ENCODE results near the gene TMEM248.
"Not testable (repeated sequence)": the region's sequence is repeated elsewhere in the genome, so short reads cannot be mapped to it uniquely, and the experiment has no call there.

TMEM248 gene

DNA sequence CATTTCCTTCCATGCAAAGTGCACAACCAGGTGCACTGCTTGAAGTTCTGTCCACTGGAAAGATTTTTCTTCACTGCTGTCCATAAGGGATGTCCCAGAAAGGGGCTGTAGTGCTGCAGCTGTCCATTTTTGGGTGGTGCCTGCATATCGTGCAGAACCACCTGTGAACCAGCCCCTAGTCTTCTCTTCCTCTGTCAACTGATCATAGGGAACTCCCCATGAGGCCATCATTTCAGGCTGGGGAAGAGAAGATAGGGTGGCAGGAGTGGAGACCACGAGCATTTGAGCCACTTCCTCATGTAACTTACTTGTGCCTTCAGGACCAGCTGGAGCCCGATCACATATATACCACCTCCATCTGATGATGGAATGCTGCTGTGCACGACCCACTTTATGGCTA is 12.4 kb upstream of the TMEM248 start:
- not testable (repeated sequence) for DNase-seq (ENCODE audit: low read depth in 2 of 3, low spot score in 1 of 3)

DNA sequence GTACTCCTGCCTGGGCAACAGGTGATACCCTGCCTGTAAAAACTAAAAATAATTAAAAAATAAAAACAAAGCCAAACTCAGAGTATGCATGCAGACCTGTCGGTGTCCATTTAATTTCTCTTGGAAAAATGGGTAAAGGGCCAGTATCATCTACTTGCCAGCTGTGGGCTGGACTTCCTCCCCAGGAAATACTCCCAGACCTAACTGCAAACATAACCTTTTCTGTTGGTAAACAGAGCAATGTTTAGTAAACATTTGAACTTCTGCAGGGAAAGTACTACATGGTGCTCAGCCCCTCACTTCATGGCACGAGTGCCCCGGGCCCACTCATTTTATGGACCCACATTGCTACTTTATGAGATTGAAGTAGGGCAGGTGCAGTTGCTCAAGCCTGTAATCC is 10.2 kb upstream of the TMEM248 start:
- DNase-seq (ENCODE audit: low read depth in 2 of 3, low spot score in 1 of 3) = no peak

- not testable (repeated sequence) for DNase-seq (ENCODE audit: low read depth in 2 of 3, low spot score in 1 of 3)
Measured at GRCh38 chr7:66911191-66911590, 9.8 kb upstream of the TMEM248 start.

DNA sequence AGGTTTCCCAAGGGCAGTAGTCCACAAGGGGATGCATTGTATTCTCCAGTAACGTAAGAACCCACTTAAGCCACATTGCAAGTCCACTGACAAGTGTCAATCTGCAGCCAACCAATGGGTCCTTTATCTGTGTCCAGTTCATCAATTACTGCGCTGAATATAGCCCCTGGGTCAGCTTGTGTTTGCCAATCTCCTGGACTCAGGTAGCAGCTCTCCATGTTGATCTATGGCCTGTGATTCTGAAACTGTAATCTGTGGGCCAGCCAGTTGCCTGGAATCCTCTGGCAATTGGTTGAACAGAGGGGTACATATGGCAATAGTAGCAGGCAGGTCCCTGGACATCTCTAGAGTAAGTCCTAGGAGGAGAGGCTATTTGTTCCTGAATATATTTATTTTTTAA is 8.8 kb upstream of the TMEM248 start:
- no peak for DNase-seq (ENCODE audit: low read depth in 2 of 3, low spot score in 1 of 3)

DNA sequence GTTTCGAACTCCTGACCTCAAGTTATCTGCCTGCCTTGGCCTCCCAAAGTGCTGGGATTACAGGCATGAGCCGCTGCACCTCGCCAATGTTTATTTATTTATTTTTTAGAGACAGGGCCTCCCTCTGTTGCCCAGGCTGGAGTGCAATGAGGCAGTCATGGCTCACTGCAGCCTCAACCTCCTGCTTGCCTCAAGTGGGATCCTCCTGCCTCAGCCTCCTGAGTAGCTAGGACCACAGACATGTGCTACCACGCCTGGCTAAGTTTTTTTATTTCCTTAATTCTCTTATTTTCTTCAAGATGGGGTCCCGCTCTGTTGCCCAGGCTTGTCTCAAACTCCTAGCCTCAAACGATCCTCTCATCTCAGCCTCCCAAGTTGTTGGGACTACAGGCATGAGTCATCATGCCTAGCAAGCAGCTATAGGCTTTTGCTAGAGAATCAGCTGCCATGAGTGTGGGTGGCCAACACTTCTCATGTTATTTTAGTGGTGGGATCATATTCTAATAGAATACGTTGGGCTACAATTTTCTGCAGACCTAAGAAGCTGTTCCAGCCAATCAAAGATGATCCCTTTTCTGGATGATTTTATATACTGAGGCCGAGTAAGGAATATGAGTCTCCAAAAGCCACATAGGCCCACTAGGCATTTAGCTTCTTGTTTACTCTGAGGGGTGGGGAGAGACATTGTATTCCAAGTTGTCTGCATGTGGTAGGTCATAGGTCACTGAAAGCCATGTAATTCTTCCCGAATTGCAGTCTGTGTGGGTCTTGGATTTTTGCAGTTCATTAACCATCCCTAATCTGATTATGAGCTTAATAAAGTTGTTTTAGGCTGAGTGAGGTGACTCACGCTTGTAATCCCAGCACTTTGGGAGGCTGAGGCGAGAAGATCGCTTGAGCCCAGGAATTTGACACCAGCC is 7.6 kb upstream of the TMEM248 start:
- no peak for DNase-seq (ENCODE audit: low read depth in 2 of 3, low spot score in 1 of 3)

DNA sequence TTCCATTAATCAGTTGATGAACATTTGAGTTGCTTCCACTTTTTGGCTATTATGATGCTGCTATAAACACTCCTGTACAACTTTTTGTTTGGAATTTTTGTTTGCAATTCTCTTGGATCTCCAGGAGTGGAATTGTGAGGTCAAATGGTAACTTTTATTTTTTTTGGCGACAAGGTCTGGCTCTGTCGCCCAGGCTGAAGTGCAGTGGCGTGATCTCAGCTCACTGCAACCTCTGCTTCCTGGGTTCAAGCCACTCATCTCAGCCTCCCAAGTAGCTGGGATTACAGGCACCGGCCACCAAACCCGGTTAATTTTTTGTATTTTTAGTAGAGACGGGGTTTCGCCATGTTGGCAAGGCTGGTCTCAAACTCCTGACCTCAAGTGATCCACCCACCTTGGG is 3.1 kb upstream of the TMEM248 start:
- not testable (repeated sequence) for DNase-seq (ENCODE audit: low read depth in 2 of 3, low spot score in 1 of 3)

GRCh38 chr7:66919304-66919703 is 1.7 kb upstream of the TMEM248 start:
- no peak for DNase-seq (ENCODE audit: low read depth in 2 of 3, low spot score in 1 of 3)

DNA sequence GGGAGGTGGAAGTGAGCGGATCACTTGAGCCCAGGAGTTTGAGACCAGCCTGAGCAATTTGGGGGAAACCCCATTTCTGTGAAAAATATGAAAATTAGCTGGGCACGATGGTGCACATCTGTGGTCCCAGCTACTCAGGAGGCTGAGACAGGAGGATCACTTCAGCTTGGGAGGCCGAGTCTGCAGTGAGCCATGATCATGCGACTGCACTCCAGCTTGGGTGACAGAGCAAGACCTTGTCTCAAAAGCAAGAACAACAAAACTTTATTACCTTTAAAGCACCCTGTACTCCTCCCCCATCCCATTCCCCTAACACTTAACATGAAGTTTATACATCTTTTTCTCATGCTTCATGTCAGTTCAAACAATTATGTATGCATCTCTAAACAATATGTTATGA is 1.3 kb upstream of the TMEM248 start:
- DNase-seq (ENCODE audit: low read depth in 2 of 3, low spot score in 1 of 3) = no peak

- no peak for DNase-seq (ENCODE audit: low read depth in 2 of 3, low spot score in 1 of 3)
Measured at GRCh38 chr7:66920256-66920655, 769 bp upstream of the TMEM248 start.

- no peak for DNase-seq (ENCODE audit: low read depth in 2 of 3, low spot score in 1 of 3)
Measured at GRCh38 chr7:66921396-66921917, 432 bp downstream of the TMEM248 start.

DNA sequence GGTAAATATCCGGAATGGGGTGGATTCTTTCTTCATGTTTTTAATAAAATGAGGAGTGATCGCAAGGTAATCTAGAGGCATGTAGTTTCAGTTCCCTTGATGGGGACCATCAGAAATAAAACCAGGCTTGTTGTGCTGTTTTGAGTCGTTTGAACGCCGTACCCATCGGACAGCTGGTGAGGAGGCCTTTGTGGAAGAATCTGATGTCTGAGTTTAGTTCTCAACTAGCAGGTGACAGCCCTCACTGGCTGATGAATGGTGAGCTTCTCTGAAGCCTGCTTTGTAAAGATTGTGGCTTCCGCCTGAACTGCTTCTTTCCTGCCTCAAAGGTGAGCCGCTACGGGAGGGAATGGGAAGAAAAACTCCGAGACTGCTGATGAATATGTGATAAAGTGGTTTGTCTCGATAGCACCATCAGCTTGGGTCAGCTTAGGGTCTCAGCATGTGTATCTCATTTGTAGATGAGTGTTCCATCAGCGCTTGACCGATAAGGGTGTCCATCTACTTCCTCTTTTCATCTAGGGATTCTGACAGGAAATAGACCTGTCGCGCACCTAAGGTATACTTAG is 977 bp downstream of the TMEM248 start:
- no peak for DNase-seq (ENCODE audit: low read depth in 2 of 3, low spot score in 1 of 3)

DNA sequence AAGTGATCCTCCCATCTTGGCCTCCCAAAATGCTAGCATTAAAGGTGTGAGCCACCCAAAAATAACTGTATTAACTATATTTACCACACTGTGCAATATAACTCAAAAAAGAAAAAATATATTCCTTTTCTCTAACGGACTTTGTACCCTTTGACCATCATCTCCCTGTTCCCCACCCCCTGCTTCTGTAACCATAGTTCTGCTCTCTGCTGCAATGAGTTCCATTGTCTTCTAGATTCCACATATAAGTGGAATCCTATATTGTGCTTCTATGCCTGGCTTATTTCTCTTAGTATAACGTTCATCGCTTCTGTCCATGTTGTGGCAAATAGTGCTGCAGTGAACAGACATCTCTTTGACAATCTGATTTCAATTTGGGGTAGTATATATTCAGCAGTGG is 4.2 kb downstream of the TMEM248 start:
- DNase-seq (ENCODE audit: low read depth in 2 of 3, low spot score in 1 of 3) = no peak

- DNase-seq (ENCODE audit: low read depth in 2 of 3, low spot score in 1 of 3) = no peak
Measured at GRCh38 chr7:66927348-66927948, 6.4 kb downstream of the TMEM248 start.

- no peak for DNase-seq (ENCODE audit: low read depth in 2 of 3, low spot score in 1 of 3)
Measured at GRCh38 chr7:66928388-66928787, 7.4 kb downstream of the TMEM248 start.

GRCh38 chr7:66929165-66929564 is 8.1 kb downstream of the TMEM248 start:
- DNase-seq (ENCODE audit: low read depth in 2 of 3, low spot score in 1 of 3) = no peak

GRCh38 chr7:66929935-66930334 is 8.9 kb downstream of the TMEM248 start:
- DNase-seq (ENCODE audit: low read depth in 2 of 3, low spot score in 1 of 3) = no peak

- DNase-seq (ENCODE audit: low read depth in 2 of 3, low spot score in 1 of 3) = no peak
Measured at GRCh38 chr7:66930341-66930740, 9.3 kb downstream of the TMEM248 start.

DNA sequence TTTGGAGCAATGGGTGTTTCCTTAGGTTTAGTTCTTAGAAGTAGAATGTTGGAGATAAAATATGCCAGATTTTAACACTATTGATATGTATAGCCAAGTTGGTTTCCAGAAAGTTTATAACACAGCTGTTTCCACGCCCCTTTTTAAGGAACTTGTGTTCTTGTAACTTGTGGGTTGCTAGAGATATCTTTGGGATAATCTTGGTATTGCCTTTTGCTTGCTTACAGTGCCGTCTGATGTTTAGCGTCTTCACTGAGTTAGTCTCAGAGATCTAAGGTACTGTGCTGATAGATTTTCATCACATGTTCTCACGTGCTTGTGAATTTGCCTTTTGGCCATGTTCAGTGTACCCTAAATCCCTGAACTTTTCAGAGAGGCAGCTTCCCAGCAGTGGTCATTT is 12.4 kb downstream of the TMEM248 start:
- DNase-seq (ENCODE audit: low read depth in 2 of 3, low spot score in 1 of 3) = no peak

- no peak for DNase-seq (ENCODE audit: low read depth in 2 of 3, low spot score in 1 of 3)
Measured at GRCh38 chr7:66937940-66938339, 16.9 kb downstream of the TMEM248 start.

GRCh38 chr7:66939325-66939724 is 18.3 kb downstream of the TMEM248 start:
- DNase-seq (ENCODE audit: low read depth in 2 of 3, low spot score in 1 of 3) = no peak

DNA sequence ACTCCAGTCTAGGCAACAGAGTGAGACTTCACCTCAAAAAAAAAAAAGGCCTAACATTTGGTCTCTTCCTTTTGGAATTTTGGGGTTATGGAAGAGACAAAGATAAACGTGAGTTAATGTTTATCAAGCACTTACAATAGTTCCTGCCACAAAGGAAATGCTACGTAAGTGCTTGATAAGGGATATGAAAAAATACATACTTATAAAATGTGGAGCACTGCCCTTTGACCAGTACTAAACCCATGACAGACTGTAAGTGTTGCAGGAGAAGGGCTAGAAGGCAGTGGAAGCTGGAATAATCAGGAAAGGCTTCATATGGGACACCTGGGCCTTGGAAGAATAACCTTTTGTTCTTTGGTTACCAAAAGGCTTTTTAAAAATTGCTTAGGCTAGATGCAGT is 25.5 kb downstream of the TMEM248 start:
- no peak for DNase-seq (ENCODE audit: low read depth in 2 of 3, low spot score in 1 of 3)

DNA sequence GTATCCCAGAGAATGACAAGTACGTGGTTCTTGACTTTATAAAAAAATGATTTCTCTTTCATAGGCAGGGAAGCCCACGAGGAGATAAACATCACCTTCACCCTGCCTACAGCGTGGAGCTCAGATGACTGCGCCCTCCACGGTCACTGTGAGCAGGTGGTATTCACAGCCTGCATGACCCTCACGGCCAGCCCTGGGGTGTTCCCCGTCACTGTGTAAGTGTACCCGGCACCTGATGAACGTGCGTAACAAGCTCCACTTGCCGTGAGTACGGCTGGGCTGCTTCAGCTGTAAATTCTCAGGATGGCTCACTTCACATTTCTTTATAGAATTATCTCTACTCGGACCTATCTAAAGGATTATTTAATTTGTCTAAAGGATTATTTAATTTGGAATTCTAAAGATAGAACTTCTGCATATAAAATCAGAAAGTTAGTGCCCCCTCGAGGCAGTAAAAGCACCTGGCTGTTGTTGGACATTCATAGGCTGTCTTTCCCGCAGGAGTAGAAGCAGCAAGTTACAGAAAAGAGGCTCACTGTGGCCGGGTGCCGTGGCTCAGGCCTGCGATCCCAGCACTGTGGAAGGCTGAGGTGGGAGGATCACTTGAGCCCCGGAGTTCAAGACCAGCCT is 27.6 kb downstream of the TMEM248 start:
- DNase-seq (ENCODE audit: low read depth in 2 of 3, low spot score in 1 of 3) = no peak
